Measurements from ENCODE around the gene RGS11.

RGS11 gene

DNA sequence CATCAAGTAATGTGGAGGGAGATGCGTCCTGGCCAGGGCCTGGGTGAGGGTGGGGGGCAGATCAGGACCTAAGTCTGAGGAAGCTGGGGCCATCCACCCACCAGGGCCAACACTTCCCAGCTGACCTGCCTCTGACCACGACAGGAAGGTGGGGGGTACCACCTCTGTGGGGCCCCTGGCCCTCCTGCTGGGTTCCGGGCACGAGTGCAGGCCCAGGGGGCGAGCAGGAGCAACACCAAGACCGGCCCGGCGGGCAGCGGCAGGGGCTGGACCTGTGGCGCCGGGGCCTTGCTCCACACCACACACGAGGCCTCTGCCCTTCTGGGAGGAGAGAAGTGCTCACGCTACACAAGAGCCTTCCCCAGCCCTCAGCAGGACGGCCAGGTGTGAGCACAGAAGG, 20.5 kb upstream of the RGS11 start:
- DNase-seq = no peak

DNA sequence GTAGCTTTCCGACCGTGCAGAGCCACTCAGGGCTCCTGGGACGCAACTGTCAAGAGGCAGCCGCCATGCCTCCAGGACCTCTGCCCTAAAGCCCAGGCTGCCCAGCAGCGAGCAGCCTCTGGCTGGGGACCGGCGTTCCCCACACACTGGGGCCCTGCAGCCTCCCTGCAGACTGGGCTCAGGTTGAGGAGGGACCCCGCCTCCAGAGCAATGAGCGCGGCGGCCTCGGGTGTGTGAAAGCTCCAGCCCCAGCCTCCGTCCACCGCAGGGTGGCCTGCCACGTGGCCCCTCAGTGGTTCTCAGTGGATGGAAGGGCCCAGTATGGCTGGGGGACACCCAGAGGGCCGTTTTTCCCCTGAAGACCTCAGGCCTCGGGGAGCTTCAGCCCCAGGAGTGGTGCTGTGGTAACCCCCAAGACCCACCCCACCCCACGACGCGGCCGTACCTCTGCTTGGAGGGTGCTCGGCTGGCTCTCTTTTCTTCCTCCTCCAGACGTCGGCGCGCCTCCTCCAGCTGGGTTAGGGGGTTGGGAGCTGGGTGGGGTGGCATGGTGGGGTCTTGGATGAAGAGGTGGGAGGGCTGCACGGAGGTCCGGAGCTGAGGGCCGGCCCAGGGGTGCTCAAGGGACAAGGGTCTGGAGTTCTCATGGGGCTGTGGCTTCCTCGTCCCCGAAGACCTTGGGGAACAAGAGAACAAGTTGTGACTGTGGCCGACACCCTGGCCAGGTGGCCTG, 17.5 kb upstream of the RGS11 start:
- DNase-seq = no peak

DNA sequence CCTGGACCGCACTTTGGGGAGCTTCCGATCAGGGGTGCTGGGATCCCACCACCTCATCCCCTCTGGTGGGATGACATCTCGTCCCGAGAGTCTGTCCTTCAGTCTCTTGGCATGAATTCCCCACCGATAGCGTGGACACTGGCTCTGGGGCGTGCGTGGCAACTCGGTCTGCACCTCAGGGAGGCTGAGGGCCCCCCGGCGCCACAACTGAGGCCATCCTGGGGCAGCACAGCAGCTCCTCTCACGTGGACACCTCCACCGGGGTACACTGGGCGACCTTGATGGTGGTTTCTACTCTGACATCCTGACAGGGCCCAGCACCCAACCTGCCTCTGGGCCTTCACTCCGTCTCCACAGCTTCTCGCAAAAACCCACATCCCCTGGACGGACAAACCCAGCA, 15.8 kb upstream of the RGS11 start:
- DNase-seq = no peak

DNA sequence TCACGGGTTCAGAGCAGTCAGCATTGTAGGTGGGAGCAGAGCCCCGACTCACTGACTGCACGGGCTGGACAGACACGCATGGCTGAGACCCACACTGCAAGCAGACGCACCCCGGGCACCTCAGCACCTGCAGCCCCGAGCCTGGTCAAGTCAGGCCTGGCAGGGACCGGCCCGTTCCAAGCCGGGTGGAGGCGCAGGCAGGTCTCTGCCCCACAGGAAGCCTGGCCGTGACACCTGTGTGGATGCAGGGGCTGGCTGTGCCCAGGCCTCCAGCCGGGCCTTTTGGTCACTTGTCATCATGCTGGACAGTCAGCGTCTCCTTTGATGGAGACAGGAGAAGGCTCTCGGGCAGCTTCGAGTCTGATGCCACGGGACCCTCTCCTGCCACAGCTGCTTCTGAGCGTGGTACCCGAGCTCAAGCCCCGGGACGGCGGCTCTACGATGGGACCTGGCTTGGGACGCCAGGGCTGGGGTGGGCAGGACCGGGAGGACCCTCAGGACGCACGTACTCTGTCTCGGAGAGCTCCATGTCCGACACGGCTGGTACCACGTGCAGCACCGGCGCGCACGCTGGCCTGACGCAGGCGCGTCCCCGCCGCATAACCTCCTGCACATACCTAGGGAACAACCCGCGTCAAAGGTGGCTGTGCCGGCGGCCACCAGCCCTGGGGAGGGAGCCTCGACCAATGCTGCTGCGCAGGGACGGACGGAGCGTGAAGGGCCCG, 15.1 kb upstream of the RGS11 start:
- DNase-seq = no peak

DNA sequence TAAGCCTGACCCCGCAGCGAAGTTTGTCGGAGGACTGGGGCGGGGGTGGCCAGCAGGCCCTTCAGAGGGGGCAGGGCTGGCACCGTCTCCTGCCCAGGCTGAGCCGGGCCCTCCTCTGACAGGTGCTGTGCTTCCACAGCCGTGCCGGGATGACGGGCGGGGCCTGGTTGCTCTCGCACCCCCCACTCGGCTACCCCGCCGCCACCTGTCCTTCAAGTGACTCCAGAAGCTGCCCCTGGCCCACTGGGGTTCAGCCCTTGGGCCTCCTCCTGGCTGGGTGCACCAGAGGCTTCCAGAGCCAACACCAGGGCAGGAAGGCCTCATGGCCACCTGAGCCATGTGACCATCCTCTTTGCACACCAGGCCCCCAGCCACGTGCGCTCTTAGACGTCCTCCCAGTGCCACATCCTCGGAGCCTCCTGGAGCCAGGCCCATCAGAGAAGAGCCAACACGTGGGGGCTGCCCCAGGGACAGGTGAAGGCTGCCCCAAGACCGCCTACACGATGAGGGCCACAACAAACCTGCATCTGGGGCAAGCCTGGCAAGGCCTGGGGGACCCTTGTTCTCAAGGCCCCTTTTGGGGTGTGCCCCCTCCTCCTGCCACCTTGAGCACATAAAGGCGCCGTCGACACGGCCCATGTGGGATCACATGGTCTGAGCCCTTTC, 14.4 kb upstream of the RGS11 start:
- DNase-seq = no peak

DNA sequence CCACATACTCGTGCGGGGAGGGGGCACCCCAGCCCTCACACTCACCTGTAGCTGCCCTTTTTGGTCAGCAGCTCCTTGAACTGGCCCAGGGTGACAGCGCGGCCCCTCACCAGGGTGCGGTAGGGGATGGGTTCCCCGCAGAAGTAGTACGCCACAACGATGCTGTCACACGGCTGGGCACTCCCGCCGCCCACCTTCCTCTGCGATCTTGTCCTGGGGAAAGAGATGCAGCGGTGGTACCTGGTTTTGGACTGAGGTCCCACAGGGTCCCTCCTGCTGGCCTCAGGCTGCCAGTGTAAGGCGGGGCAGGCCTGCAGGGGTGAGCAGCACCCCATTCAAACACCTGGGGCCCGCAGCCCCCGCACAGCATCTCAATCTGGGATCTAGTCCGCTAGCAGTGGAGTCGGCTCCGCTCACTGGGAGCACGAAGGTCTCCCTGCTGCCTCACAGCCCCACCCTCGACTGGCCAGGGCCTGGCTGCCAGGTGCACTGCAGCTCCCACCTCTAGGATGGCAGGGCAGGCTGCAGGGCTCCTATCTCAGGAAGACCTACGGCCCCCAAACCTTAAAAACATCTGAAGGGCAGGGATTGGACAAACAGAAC, 13.8 kb upstream of the RGS11 start:
- DNase-seq = no peak

DNA sequence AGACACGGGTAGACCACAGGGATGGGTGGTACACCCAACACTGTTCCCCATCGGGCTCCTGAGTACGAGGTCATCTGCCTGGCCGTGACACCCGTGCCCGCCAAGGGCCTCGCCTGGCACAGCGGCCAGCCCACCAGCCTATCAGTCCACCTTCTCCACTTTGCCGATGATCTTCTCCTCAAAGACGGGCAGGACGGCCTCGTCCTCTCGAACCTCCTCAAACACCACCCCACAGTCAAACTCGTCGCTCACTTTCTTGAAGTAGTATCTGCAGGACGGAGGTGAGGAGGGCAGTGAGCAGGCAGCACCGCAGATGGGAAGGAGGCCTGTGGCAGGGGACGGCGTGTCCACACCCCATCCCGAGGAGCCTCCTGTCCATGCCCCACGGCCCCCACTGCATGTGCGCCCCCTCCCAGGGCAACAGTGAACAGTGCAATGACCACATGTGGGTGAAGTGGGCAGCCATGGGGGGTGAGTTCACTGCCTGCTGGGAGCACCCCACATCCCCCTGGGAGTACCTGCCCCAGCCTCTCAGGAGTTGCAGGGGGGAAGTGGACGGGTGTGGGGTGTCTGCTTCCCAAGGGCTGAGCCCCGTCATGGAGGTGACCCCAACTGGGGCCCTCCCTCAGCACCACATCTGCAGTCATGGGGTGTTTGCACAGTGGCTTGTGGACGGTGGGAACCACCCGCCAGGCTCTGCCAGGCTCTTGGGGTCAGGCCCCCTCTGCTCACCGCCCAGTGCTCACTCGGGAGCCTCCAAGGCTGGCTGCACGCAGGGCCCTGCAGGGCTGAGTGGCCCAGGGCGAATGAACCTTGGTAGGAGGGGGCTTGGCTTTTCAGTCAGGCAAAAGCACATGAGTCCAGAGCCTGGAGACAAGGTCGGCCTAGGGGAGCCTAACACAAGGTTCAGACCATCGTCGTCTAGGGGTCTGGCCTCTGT, 12.5 kb upstream of the RGS11 start:
- no peak for DNase-seq

DNA sequence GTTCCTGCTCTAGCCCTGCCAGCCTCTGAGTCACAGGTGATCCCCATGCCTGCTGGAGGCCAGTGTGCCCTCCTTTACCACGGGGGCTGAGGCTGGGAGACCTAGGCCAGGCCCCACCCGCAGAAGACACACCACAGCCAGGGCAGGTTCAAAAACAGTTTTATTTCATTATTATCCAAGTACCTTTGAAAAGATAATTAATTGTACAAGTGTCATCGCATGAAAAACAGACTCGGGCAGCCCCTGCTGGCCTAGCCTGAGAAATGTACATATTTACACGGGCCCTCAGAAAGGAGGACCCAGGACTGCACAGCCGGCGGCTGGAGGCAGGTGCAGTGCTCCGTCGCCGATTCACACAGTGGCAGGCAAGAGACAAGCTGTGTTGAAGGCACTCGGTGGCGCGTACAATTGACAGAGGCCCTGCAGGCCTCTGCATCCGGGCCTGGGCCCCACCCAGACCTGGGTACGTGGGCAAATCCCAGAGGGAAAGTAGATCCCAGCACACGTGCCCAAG, 11.6 kb upstream of the RGS11 start:
- DNase-seq = no peak

DNA sequence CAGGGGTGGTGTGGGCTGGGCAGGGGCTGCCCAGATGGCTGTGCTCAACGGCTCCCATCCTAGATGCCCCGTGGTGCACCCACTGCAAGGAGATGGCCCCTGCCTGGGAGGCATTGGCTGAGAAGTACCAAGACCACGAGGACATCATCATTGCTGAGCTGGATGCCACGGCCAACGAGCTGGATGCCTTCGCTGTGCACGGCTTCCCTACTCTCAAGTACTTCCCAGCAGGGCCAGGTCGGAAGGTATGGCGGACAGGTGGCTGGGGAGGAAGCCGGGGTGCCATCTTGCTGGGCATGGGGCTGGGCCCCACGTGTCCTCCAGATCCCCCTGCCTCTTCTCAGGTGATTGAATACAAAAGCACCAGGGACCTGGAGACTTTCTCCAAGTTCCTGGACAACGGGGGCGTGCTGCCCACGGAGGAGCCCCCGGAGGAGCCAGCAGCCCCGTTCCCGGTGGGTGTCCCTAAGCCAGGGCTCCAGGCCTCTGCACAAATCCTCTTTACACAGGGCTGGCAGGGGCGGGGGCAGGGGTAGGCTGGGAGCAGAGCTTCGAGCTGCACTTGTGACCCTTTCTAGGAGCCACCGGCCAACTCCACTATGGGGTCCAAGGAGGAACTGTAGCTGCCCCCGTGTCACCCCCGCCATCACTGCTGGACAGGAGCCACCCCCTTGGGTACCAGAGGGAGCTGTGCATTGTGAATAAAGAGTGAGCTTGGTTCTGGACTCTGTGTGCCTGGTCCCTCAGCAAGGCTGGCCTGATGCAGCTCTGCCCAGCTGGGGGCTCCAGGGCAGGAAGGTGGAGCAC, 10.9 kb upstream of the RGS11 start:
- no peak for DNase-seq

DNA sequence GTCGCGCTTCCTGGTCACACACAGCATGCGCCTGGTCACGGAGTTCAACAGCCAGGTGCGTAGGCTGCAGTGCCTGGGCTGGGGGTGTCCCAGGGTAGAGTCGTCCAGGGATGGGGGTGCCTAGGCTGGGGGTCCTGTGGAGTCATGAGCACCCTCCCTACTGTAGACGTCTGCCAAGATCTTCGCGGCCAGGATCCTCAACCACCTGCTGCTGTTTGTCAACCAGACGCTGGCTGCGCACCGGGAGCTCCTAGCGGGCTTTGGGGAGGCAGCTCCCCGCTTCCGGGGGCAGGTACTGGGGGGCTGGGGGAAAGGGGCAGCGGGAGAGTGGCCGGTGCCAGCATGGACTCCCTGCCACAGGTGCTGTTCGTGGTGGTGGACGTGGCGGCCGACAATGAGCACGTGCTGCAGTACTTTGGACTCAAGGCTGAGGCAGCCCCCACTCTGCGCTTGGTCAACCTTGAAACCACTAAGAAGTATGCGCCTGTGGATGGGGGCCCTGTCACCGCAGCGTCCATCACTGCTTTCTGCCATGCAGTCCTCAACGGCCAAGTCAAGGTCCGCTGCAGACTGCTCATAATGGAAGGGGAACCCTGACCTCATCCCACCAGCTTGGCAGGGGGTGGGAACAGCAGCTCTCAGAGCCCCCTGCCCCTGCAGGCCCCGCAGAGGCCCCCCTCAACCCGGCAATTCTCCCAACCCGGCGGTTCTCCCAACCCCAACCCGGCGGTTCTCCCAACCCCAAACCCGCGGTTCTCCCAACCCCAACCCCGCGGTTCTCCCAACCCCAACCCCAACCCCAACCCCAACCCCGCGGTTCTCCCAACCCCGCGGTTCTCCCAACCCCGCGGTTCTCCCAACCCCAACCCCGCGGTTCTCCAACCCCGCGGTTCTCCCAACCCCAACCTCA, 9.7 kb upstream of the RGS11 start:
- DNase-seq = no peak

DNA sequence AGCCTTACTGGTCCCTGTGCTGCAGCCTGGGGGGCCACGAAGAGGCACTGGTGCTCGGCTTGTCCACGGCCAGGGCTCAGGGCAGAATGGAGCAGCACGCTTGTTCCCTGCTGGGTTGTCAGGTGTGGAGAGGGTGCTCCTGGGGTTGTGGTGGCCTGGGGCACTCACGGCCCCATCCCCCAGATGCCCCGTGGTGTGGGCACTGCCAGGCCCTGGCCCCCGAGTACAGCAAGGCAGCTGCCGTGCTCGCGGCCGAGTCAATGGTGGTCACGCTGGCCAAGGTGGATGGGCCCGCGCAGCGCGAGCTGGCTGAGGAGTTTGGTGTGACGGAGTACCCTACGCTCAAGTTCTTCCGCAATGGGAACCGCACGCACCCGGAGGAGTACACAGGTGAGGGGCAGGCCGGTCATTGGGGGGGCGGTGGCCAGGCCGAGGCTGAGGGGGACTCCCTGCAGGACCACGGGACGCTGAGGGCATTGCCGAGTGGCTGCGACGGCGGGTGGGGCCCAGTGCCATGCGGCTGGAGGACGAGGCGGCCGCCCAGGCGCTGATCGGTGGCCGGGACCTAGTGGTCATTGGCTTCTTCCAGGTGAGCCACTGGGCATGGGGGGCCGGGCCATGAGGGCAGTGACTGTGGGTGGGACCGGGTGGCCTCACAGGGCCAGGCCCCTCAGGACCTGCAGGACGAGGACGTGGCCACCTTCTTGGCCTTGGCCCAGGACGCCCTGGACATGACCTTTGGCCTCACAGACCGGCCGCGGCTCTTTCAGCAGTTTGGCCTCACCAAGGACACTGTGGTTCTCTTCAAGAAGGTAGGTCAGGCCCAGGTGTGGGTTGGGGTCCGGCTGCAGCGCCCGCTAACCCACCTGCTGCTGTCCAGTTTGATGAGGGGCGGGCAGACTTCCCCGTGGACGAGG, 8.7 kb upstream of the RGS11 start:
- no peak for DNase-seq

DNA sequence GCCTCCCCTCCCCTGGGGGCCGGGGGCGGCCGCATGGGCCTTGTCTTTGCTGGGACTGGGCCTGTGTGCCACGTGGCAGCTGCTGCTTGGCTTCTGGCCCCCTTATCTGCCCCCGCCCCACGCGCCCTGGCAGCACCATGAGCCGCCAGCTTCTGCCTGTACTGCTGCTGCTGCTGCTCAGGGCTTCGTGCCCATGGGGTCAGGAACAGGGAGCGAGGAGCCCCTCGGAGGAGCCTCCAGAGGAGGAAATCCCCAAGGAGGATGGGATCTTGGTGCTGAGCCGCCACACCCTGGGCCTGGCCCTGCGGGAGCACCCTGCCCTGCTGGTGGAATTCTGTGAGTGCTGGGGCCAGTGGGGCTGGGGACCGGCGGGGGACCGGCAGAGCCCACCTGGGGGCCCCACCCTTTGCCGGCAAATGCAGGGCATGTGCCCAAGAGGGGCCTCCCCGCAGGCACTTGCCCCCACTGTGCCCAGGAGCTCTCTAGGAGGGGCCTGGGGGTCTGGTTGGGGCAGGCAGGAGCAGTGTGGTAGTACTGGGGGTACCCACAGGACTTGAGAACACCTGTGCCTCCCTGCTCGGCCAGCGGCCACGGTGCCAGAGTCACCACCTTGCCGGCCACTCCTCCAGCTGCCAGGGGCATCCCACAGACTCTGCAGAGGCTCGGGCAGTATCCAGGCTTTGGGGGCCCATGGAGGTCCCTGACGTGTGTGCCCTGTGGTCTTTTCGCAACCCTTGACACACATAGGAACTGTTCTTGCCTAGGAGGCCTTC, 7.5 kb upstream of the RGS11 start, which contains the start of gene PDIA2:
Gene PDIA2 (plus strand): TSS at position 132 of the 773 bp plus-strand sequence. CDS start 6 bp downstream, at position 138.
- DNase-seq = no peak

DNA sequence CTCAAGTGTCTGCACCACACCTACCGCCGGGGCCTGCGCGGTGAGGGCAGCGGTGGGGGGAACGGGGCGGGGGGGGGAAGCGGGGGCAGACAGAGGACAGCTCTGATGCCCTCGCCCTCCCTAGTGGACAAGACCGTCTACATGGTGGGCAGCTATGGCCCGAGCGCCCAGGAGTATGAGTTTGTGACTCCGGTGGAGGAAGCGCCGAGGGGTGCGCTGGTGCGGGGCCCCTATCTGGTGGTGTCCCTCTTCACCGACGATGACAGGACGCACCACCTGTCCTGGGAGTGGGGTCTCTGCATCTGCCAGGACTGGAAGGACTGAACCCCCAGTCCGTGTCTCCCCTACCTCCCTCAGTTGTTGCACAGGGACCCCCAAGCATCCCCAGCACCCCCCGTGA, 6.7 kb upstream of the RGS11 start:
- DNase-seq = no peak

DNA sequence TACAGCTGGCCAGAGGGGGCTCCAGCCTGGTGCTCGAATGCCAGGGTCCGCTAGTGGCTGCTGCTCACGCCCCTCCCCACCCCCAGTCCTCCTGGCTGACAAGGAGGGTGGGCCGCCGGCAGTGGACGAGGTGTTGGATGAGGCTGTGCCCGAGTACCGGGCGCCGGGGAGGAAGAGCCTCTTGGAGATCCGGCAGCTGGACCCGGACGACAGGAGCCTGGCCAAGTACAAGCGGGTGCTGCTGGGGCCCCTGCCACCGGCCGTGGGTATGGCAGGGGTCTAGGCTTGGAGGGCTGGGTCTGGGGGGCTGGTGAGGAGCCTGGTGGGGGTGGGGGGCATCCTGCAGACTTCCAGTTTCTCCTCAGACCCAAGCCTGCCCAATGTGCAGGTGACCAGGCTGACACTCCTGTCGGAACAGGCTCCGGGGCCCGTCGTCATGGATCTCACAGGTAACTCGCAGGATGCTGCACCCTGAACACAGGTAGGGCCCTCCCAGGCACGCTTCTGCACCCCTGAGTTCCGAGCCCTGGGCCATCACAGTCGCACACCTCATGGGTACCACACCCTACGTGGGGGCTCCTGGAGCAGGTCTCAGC, 6.0 kb upstream of the RGS11 start:
- no peak for DNase-seq

DNA sequence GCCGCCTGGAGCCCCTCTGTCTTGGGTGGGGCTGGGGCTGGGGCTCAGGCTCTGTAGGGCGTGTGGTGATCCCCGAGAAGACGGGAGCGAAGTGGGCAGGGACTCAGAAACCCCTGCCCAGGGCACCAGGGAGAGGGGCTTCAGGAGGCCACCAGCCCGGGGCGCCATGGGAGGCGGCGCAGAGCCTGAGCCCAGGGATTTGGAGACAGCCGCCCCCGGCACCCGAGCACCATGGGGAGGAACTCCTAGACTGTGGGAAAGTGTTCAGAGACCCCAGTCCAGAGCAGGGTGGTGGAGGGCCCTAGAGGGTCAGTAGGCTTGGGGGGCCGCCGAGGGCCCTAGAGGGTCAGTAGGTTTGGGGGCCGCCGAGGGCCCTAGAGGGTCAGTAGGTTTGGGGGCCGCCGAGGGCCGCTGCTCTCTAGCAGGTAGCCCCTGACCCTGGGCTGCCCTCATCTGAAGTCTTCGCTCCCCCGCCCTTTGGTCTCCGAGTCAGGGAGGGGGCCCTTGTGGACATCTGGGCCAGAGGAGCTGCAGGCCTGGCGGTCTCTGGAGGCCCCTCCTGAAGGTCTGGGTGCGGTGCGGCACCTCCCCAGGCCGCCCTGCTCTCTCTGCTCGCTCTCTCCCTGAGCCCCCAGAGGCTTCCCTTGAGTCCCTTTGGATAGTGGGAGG, 5.4 kb upstream of the RGS11 start:
- DNase-seq = no peak

DNA sequence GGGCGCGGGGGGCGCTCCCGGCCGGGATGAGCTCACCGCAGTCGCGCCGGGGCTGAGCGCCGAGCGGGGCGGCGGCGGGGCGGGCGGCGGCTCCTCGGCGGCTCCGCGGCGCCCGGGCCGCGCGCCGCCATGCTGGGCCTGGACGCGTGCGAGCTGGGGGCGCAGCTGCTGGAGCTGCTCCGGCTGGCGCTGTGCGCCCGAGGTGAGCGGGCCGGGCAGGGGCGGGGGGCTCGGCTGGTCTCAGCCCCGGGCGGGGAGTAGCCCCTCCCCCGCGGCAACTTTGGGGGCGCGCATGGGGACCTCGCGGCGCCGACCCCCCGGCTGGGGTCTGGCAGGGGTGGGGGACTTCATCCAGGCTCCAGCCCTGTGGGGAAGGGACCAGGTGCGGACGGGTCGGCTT, 4.8 kb upstream of the RGS11 start, which contains the start of gene ARHGDIG:
Gene ARHGDIG (plus strand): TSS at position 40 of the 400 bp plus-strand sequence. CDS start 90 bp downstream, at position 130.
- DNase-seq = no peak

DNA sequence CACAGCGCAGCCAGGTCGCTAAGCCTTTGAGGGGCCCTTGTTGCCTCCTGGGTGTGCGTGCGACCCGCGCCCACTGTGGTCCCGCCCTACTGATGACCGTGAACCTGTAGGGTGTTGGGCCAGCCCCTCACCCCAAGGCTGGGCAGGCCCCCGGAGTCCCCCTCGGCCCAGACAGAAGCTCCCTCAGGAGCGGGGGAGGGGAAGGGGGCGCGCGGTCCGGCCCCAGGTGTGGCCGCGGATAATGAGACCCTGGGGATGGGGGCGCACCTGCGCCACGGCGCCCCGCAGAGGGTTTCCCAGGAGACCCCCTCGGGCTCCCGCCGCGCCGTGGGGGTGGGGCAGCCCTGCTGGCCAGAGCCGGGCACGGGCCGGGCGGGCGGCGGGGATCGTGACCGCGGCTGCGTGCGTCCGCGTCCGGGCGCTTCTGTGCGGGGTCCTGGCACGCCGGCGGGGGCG, 4.3 kb upstream of the RGS11 start:
- no peak for DNase-seq

Data from amniotic stem cell (primary cell).